Calu3 (cell line): Measurements from ENCODE around the gene ALX4. TPM values are rescaled to one million over a fixed set of nuclear protein-coding genes. Genes with fewer than 3 reads are reported as not detected.

Experiments
- BruUV-seq: library from RNA; stranded (reverse); fragments of 400-500 nt; replicated peaks from 2 replicates; lab custom pipeline; 2021; lab: Mats Ljungman, UMichigan
- CTCF ChIA-PET: fragments of 300-600 bp; sonication (Branson Sonifier 250); formaldehyde crosslinking; loops from one replicate; lab custom pipeline; 2022; ENCODE audit warnings: antibody characterized with exemption; lab: Charles Lee
- DNase-seq: peaks from one replicate; pipeline ENCODE4 v3.0.0; 2022
- H3K27ac Mint-ChIP-seq: one replicate; pipeline ENCODE4 v1.8.0; 2022; ENCODE audit warnings: mixed read lengths; ENCODE audit not compliant: unreplicated experiment
- H3K27me3 Mint-ChIP-seq: one replicate; pipeline ENCODE4 v1.8.0; 2022; ENCODE audit warnings: mixed read lengths; ENCODE audit not compliant: unreplicated experiment
- H3K36me3 Mint-ChIP-seq: one replicate; pipeline ENCODE4 v1.8.0; 2022; ENCODE audit warnings: mild to moderate bottlenecking, moderate library complexity, mixed read lengths; ENCODE audit not compliant: insufficient read depth, unreplicated experiment
- H3K4me1 Mint-ChIP-seq: one replicate; pipeline ENCODE4 v1.8.0; 2022; ENCODE audit warnings: mild to moderate bottlenecking, low read depth, mixed read lengths; ENCODE audit not compliant: unreplicated experiment
- H3K4me3 Mint-ChIP-seq: one replicate; pipeline ENCODE4 v1.8.0; 2022; ENCODE audit warnings: mild to moderate bottlenecking, low read depth, moderate library complexity, mixed read lengths; ENCODE audit not compliant: unreplicated experiment
- H3K9me3 Mint-ChIP-seq: one replicate; pipeline ENCODE4 v1.8.0; 2022; ENCODE audit warnings: low read depth, mixed read lengths; ENCODE audit not compliant: unreplicated experiment
- intact Hi-C: fragments of 100-400 bp; cut with micrococcal nuclease; formaldehyde crosslinking; loops from one replicate; pipeline ENCODE4 v1.10.0; 2022; ENCODE audit not compliant: unreplicated experiment
- total RNA-seq: library from RNA; stranded (reverse); gene quantifications from 2 replicates; pipeline ENCODE4 v1.2.3, GENCODE V29; 2022
- TF ChIP-seq, protein P1 (sequence below): fragments of 200-600 bp; IDR thresholded peaks from one replicate; pipeline ENCODE4 v1.8.0; 2022; ENCODE audit warnings: antibody characterized with exemption; ENCODE audit not compliant: unreplicated experiment

Gene ALX4
- total RNA-seq, 1 experiment from 2014 or later: not detected

- CTCF ChIA-PET: no interaction called here
- no peak for DNase-seq
- TF ChIP-seq, protein P1, sequence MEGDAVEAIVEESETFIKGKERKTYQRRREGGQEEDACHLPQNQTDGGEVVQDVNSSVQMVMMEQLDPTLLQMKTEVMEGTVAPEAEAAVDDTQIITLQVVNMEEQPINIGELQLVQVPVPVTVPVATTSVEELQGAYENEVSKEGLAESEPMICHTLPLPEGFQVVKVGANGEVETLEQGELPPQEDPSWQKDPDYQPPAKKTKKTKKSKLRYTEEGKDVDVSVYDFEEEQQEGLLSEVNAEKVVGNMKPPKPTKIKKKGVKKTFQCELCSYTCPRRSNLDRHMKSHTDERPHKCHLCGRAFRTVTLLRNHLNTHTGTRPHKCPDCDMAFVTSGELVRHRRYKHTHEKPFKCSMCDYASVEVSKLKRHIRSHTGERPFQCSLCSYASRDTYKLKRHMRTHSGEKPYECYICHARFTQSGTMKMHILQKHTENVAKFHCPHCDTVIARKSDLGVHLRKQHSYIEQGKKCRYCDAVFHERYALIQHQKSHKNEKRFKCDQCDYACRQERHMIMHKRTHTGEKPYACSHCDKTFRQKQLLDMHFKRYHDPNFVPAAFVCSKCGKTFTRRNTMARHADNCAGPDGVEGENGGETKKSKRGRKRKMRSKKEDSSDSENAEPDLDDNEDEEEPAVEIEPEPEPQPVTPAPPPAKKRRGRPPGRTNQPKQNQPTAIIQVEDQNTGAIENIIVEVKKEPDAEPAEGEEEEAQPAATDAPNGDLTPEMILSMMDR: no peak
- no peaks in the 10 kb centered on the region for H3K9me3 Mint-ChIP-seq
- no peaks in the 10 kb centered on the region for H3K27me3 Mint-ChIP-seq
- no peaks in the 10 kb centered on the region for H3K36me3 Mint-ChIP-seq
- no peak overlapping the region for H3K4me3 Mint-ChIP-seq
- no TSS peak for BruUV-seq
- intact Hi-C loops: no loop called here
- no peak overlapping the region for H3K27ac Mint-ChIP-seq
- no peaks in the 10 kb centered on the region for H3K4me1 Mint-ChIP-seq
Measured at GRCh38 chr11:44243595-44244343, 66.2 kb downstream of the ALX4 start.

- no peaks in the 10 kb centered on the region for H3K36me3 Mint-ChIP-seq
- intact Hi-C loops: no loop called here
- no peaks in the 10 kb centered on the region for H3K9me3 Mint-ChIP-seq
- no peaks in the 10 kb centered on the region for H3K27me3 Mint-ChIP-seq
- H3K27ac Mint-ChIP-seq: no peak overlapping the region
- no TSS peak for BruUV-seq
- H3K4me1 Mint-ChIP-seq: no peaks in the 10 kb centered on the region
- CTCF ChIA-PET: no interaction called here
- TF ChIP-seq, protein P1: no peak
- no peak for DNase-seq
- H3K4me3 Mint-ChIP-seq: no peak overlapping the region
Measured at GRCh38 chr11:44243086-44243485, 66.9 kb downstream of the ALX4 start.

GRCh38 chr11:44241851-44242250 lies 68.1 kb downstream of the ALX4 start:
- BruUV-seq: no TSS peak
- intact Hi-C loops: no loop called here
- Mint-ChIP-seq H3K27me3 (no peaks in the 10 kb centered on the region), H3K36me3 (peaks cover 5% of the 10 kb centered on the region), H3K4me3 (no peak overlapping the region), H3K9me3 (no peaks in the 10 kb centered on the region), H3K4me1 (no peaks in the 10 kb centered on the region), H3K27ac (no peak overlapping the region)
- no peak for DNase-seq
- CTCF ChIA-PET: interaction anchor here (0.7 kb wide), 1 partner anchor 78 kb away, joined by 4 read pairs; no protein-coding TSS in a partner anchor
- TF ChIP-seq, protein P1: no peak

GRCh38 chr11:44237156-44237555 lies 72.8 kb downstream of the ALX4 start:
- CTCF ChIA-PET: no interaction called here
- Mint-ChIP-seq H3K4me3 (no peak overlapping the region), H3K9me3 (no peaks in the 10 kb centered on the region), H3K27ac (no peak overlapping the region), H3K36me3 (peaks cover 5% of the 10 kb centered on the region), H3K27me3 (no peaks in the 10 kb centered on the region), H3K4me1 (no peaks in the 10 kb centered on the region)
- no TSS peak for BruUV-seq
- intact Hi-C loops: no loop called here
- no peak for DNase-seq
- TF ChIP-seq, protein P1: no peak
